OCI-LY1 (cell line): ENCODE data around the gene SENP8.

Experiments used
- H2AFZ ChIP-seq: fragments of 200-600 bp; sonication (generic), shearing (Covaris generic); 2 replicates; pipeline ENCODE4 v1.6.0; 2014; ENCODE audit warnings: antibody characterized with exemption, mild to moderate bottlenecking, low read length
- H3F3A ChIP-seq: fragments of 200-600 bp; sonication (generic), shearing (Covaris generic); 2 replicates; pipeline ENCODE4 v1.6.0; 2014; ENCODE audit warnings: mild to moderate bottlenecking, antibody characterized with exemption, low read length, moderate library complexity; ENCODE audit not compliant: insufficient read depth
- H3K27ac ChIP-seq: fragments of 200-600 bp; sonication (generic); 2 replicates; pipeline ENCODE4 v1.5.1; 2014; ENCODE audit warnings: low read length, mixed run types, mild to moderate bottlenecking, low read depth; ENCODE audit not compliant: poor library complexity, severe bottlenecking
- H3K27me3 ChIP-seq: fragments of 200-600 bp; sonication (generic); 2 replicates; pipeline ENCODE4 v1.6.0; 2014; ENCODE audit warnings: antibody characterized with exemption, mild to moderate bottlenecking, low read length, moderate library complexity; ENCODE audit not compliant: insufficient read depth
- H3K36me3 ChIP-seq: fragments of 200-600 bp; sonication (generic); 2 replicates; pipeline ENCODE4 v1.6.1; 2014; ENCODE audit warnings: mild to moderate bottlenecking, antibody characterized with exemption, low read length, moderate library complexity, mixed read lengths; ENCODE audit not compliant: insufficient read depth
- H3K4me1 ChIP-seq: fragments of 200-600 bp; sonication (generic); 2 replicates; pipeline ENCODE4 v1.5.1; 2014; ENCODE audit warnings: mild to moderate bottlenecking, low read length, moderate library complexity; ENCODE audit not compliant: insufficient read depth, severe bottlenecking
- H3K4me2 ChIP-seq: fragments of 200-600 bp; sonication (generic), shearing (Covaris generic); 2 replicates; pipeline ENCODE4 v1.6.1; 2014; ENCODE audit warnings: low read length
- H3K4me3 ChIP-seq: fragments of 200-600 bp; sonication (generic); 2 replicates; pipeline ENCODE4 v1.5.1; 2014; ENCODE audit warnings: low read length, low read depth, mild to moderate bottlenecking, mixed read lengths; ENCODE audit not compliant: poor library complexity, severe bottlenecking
- H3K79me2 ChIP-seq: fragments of 200-600 bp; shearing (Covaris generic); 2 replicates; pipeline ENCODE4 v1.6.1; 2016; ENCODE audit warnings: mixed run types, low read length, mixed read lengths; ENCODE audit not compliant: insufficient read depth
- H3K9ac ChIP-seq: fragments of 200-600 bp; sonication (generic), shearing (Covaris generic); 2 replicates; pipeline ENCODE4 v1.6.1; 2014; ENCODE audit warnings: mild to moderate bottlenecking, low read length, mixed read lengths
- H3K9me2 ChIP-seq: fragments of 200-600 bp; sonication (generic), shearing (Covaris generic); 2 replicates; pipeline ENCODE4 v1.6.1; 2014; ENCODE audit warnings: low read depth, mild to moderate bottlenecking, low read length, mixed read lengths
- H3K9me3 ChIP-seq: fragments of 200-600 bp; shearing (Covaris generic); 2 replicates; pipeline ENCODE4 v1.6.1; 2014; ENCODE audit warnings: low read length, mixed read lengths
- H4K20me1 ChIP-seq: fragments of 200-600 bp; sonication (generic), shearing (Covaris generic); 2 replicates; pipeline ENCODE4 v1.6.0; 2016; ENCODE audit warnings: mild to moderate bottlenecking, low read length; ENCODE audit not compliant: insufficient read depth
- CTCF ChIP-seq: fragments of 200-600 bp; sonication (generic), shearing (Covaris generic); IDR thresholded peaks from 2 replicates; pipeline ENCODE4 v1.5.1; 2017; ENCODE audit warnings: mild to moderate bottlenecking, antibody characterized with exemption, low read length, moderate library complexity, mixed read lengths
- EZH2 ChIP-seq: fragments of 200-600 bp; sonication (generic), shearing (Covaris generic); IDR thresholded peaks from 2 replicates; pipeline ENCODE4 v1.8.0; 2017; ENCODE audit warnings: borderline replicate concordance, mixed run types, mild to moderate bottlenecking, antibody characterized with exemption, low read length, moderate library complexity, mixed read lengths

SENP8 gene

DNA sequence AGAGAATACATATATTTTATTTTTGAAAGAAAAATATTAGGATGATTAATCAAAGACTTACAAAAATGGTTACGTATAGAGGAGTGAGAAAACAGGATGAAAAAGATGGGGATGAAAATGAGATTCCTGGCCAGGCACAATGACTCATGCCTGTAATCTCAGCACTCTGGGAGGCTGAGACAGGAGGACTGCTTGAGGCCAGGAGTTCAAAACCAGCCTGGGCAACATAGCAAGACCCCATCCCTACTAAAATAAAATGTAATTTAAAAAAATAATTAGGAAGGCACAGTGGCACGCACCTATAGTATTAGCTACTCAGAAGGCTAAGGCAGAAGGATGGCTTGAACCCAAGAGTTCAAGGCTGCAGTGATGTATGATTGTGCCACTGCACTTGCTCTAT is 12.1 kb upstream of the SENP8 start:
- Histone ChIP-seq H3F3A (no peaks in the 10 kb centered on the region), H4K20me1 (no peaks in the 10 kb centered on the region), H3K79me2 (peaks cover 42% of the 10 kb centered on the region), H3K4me3 (no peak overlapping the region), H3K4me2 (no peak overlapping the region), H3K9me3 (no peaks in the 10 kb centered on the region), H3K9ac (no peak overlapping the region), H3K4me1 (peaks cover 50% of the 10 kb centered on the region), H3K9me2 (no peaks in the 10 kb centered on the region), H3K27me3 (no peaks in the 10 kb centered on the region), H3K27ac (no peak overlapping the region), H2AFZ (no peak overlapping the region), H3K36me3 (no peaks in the 10 kb centered on the region)
- no peak for TF ChIP-seq CTCF
- no peak for TF ChIP-seq EZH2

GRCh38 chr15:72110355-72110754 is 7.8 kb upstream of the SENP8 start:
- Histone ChIP-seq H3K9me2 (no peaks in the 10 kb centered on the region), H3K79me2 (peaks cover 72% of the 10 kb centered on the region), H2AFZ (no peak overlapping the region), H3K4me1 (peaks cover 45% of the 10 kb centered on the region), H3K27ac (no peak overlapping the region), H3F3A (no peaks in the 10 kb centered on the region), H3K4me3 (no peak overlapping the region), H3K9me3 (no peaks in the 10 kb centered on the region), H3K4me2 (no peak overlapping the region), H3K9ac (no peak overlapping the region), H4K20me1 (no peaks in the 10 kb centered on the region), H3K27me3 (no peaks in the 10 kb centered on the region), H3K36me3 (no peaks in the 10 kb centered on the region)
- TF ChIP-seq EZH2 (no peak), CTCF (no peak)

DNA sequence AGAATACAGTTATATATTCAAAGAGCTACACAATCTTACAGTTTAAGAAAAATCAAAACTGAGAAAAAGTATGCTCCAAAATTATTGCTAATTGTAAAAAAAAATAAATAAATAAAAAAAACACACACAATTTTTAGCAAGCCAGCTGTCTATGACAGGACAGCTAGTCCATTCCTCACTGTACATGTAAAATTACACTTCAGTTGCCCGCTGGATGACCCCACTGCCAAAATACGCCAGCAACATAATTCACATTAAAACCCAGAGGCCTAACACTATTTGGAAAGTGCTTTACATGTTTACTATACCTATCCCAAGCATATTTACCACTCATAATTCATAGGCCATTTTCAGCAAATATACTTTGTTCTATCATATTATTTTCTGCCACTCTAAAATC is 6.1 kb upstream of the SENP8 start:
- TF ChIP-seq EZH2 (no peak), CTCF (no peak)
- H4K20me1 ChIP-seq: no peaks in the 10 kb centered on the region

More for the DNA sequence above, 6.1 kb upstream of the SENP8 start:
- H2AFZ ChIP-seq: no peak overlapping the region
- no peak overlapping the region for H3K27ac ChIP-seq
- no peaks in the 10 kb centered on the region for H3K9me2 ChIP-seq
- H3K9ac ChIP-seq: no peak overlapping the region
- no peaks in the 10 kb centered on the region for H3K27me3 ChIP-seq
- H3K79me2 ChIP-seq: peaks cover 73% of the 10 kb centered on the region
- no peak overlapping the region for H3K4me2 ChIP-seq
- no peaks in the 10 kb centered on the region for H3F3A ChIP-seq
- H3K36me3 ChIP-seq: no peaks in the 10 kb centered on the region
- H3K4me3 ChIP-seq: no peak overlapping the region
- no peaks in the 10 kb centered on the region for H3K9me3 ChIP-seq
- peaks cover 55% of the 10 kb centered on the region for H3K4me1 ChIP-seq
